ENCODE measurements around the gene CDH24. TPM values are rescaled to one million over a fixed set of nuclear protein-coding genes. Genes with fewer than 3 reads are reported as not detected.
A peak's percentile ranks its signal among the peaks of the same experiment; 100 is the strongest.

The CDH24 gene
- total and polyA plus RNA-seq, 2 of the 13 experiments (the other 11 are each of a cell fraction or from before 2014, with no cell fraction given): 0.69 to 0.99 TPM

DNA sequence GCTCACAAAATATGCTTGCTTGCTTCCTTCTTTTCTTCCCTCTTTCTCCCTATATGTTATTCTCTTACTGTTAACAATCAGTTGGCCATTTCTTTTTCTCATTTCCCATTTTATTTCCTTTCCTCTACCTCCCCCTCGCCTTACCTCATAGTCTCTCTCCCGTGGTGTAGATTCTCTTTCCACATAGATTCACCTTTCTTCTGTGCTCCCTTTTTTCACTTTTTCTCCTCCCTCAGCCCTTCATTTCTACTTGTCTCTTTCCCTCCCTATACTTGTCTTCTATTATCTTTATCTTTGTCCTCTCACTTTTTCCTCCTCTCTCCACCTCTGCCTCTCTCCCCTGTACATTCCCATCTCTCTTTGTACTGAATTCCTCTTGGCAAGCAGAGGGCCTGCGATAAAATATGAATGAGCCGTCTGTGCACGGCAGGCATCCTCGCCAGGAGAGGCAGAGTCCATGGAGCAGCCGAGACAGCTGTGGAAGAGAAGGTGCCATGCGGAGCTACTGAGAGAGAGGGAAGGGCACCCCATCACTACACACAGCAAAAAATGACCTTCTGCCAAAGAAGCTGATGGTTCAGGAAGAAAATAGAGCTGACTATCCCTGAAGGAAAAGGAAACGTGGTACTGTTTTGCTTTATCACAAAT lies 59.5 kb downstream of the CDH24 start:
- in situ Hi-C loops (cut with HindIII; ENCODE audit: extremely low pct_ligation_motif_present, low pct_unique_long_range_greater_than_20kb) (no loop called here), intact Hi-C loops (cut with micrococcal nuclease; ENCODE audit: unreplicated experiment) (no loop called here)
- no peak overlapping the region for H3K4me2 ChIP-seq (ENCODE audit: low read depth, low read length)
- ATAC-seq: no peak
- no peak for FAIRE-seq
- no peaks in the 10 kb centered on the region for H3K9me3 ChIP-seq (ENCODE audit: low read length)
- BruUV-seq (replicated peaks): no TSS peak
- DNase-seq (ENCODE audit: low spot score): no peak
- ChIA-PET POLR2A (interaction anchor here (8.5 kb wide), 2 partner anchors 9 to 14 kb away, joined by 101 to 160 read pairs; partner anchors contain the start of gene AJUBA), CTCF (ENCODE audit: low intra/inter-chr PET ratio, low total read pairs) (interaction anchor here (1.4 kb wide), 1 partner anchor 61 kb away, joined by 3 read pairs; no protein-coding TSS in a partner anchor)
- TF ChIP-seq ZNF552 (CRISPR knock-in tag; IDR thresholded peaks at IDR 0.05; ENCODE audit: borderline replicate concordance): no peak
- peak; percentile 75 for TF ChIP-seq PHB2 (IDR thresholded peaks at IDR 0.05; ENCODE audit: partially characterized antibody)
- TF ChIP-seq FOSL2 (CRISPR knock-in tag; IDR thresholded peaks at IDR 0.05): no peak
- TF ChIP-seq ATF7 (IDR thresholded peaks at IDR 0.05): 0 out of 2 replicates have a peak, but pooled peaks have one; percentile 22
- no peak for TF ChIP-seq ATF7 (CRISPR knock-in tag; IDR thresholded peaks at IDR 0.05)
- TF ChIP-seq HNRNPL (IDR thresholded peaks at IDR 0.05; ENCODE audit: low read depth, low read length): no peak
- TF ChIP-seq ZNF441 (CRISPR knock-in tag; IDR thresholded peaks at IDR 0.05; ENCODE audit: borderline replicate concordance): no peak
- 0 out of 2 replicates have a peak, but pooled peaks have one; percentile 35 for TF ChIP-seq IKZF1 (IDR thresholded peaks at IDR 0.05)
- TF ChIP-seq FOXK2 (IDR thresholded peaks at IDR 0.05): 0 out of 2 replicates have a peak, but pooled peaks have one; percentile 35
- no peak for TF ChIP-seq ZNF790 (CRISPR knock-in tag; IDR thresholded peaks at IDR 0.05; ENCODE audit: borderline replicate concordance)
- TF ChIP-seq TAF1 (CRISPR knock-in tag; IDR thresholded peaks at IDR 0.05): no peak
- 0 out of 2 replicates have a peak, but pooled peaks have one; percentile 45 for TF ChIP-seq NBN (conservative IDR thresholded peaks at IDR 0.05)
- H3K4me1 ChIP-seq (ENCODE audit: insufficient read depth, low read length): peaks cover 5% of the 10 kb centered on the region; the same call in 1 of the 2 replicates
- peaks cover 0 to 3% of the 10 kb centered on the region in 2 experiments; a peak in 1 of 5 replicates for H3K36me3 ChIP-seq (replicated peaks in 1 of 2; ENCODE audit: control insufficient read depth in 1 of 2, insufficient read depth in 2 of 2, low read length in 2 of 2)
- 77% methylated on average over 9 of the region's 9 CpGs for WGBS (ENCODE audit: low lambda C conversion rate)
- H4K20me1 ChIP-seq (ENCODE audit: insufficient read depth, low read length): no peaks in the 10 kb centered on the region
- H3K79me2 ChIP-seq (ENCODE audit: insufficient read depth, low read length): no peaks in the 10 kb centered on the region
- H3K9ac ChIP-seq (ENCODE audit: insufficient read depth, low read depth, low read length): no peak overlapping the region
- no peak overlapping the region for H3K4me3 ChIP-seq (replicated peaks in 1 of 3; ENCODE audit: insufficient read depth in 1 of 3, low read depth in 2 of 3, low read length in 3 of 3)
- no peak overlapping the region for H3K27ac ChIP-seq (ENCODE audit: extremely low read length, insufficient read depth, low read length)
- no peak overlapping the region for H2AFZ ChIP-seq (ENCODE audit: low read length)
- H3K27me3 ChIP-seq (ENCODE audit: control insufficient read depth in 1 of 2, insufficient read depth in 2 of 2, low read length in 2 of 2): no peaks in the 10 kb centered on the region

Other genes starting within 250 kb of the CDH24 start
- gene SLC7A7, start 242.1 kb downstream of the CDH24 start, total RNA-seq (2016; rRNA removed; fragmentation: Illumina TruSeq; extraction: Trizol): 0.07 and 0.13 TPM in 2 replicates
- gene SLC7A7, start 242.1 kb downstream of the CDH24 start, polyA plus RNA-seq (2011; rRNA removed): 0.63 and 1.1 TPM in 2 replicates
- gene MRPL52, start 227.6 kb downstream of the CDH24 start, total RNA-seq (2016; rRNA removed; fragmentation: Illumina TruSeq; extraction: Trizol): 329 and 420 TPM in 2 replicates
- gene MRPL52, start 227.6 kb downstream of the CDH24 start, polyA plus RNA-seq (2011; rRNA removed): 118 and 123 TPM in 2 replicates
- 1.6 and 5.2 TPM in 2 replicates for gene MMP14, start 220.9 kb downstream of the CDH24 start, total RNA-seq (2016; rRNA removed; fragmentation: Illumina TruSeq; extraction: Trizol)
- 9.8 and 11.3 TPM in 2 replicates for gene MMP14, start 220.9 kb downstream of the CDH24 start, polyA plus RNA-seq (2011; rRNA removed)
- 8.6 and 16.9 TPM in 2 replicates for gene LRP10, start 185.8 kb downstream of the CDH24 start, total RNA-seq (2016; rRNA removed; fragmentation: Illumina TruSeq; extraction: Trizol)
- gene LRP10, start 185.8 kb downstream of the CDH24 start, polyA plus RNA-seq (2011; rRNA removed): 45.2 and 80.6 TPM in 2 replicates
- gene REM2, start 174.3 kb downstream of the CDH24 start, total RNA-seq (2016; rRNA removed; fragmentation: Illumina TruSeq; extraction: Trizol): not detected in 2 replicates
- gene REM2, start 174.3 kb downstream of the CDH24 start, polyA plus RNA-seq (2011; rRNA removed): 0.20 and 0.31 TPM in 2 replicates
- gene RBM23, start 138.4 kb downstream of the CDH24 start, total RNA-seq (2016; rRNA removed; fragmentation: Illumina TruSeq; extraction: Trizol): 0.52 and 1.5 TPM in 2 replicates
- 2.1 and 2.9 TPM in 2 replicates for gene RBM23, start 138.4 kb downstream of the CDH24 start, polyA plus RNA-seq (2011; rRNA removed)
- gene PRMT5, start 128.1 kb downstream of the CDH24 start, total RNA-seq (2016; rRNA removed; fragmentation: Illumina TruSeq; extraction: Trizol): 210 and 289 TPM in 2 replicates
- gene PRMT5, start 128.1 kb downstream of the CDH24 start, polyA plus RNA-seq (2011; rRNA removed): 329 and 354 TPM in 2 replicates
- gene HAUS4, start 100.4 kb downstream of the CDH24 start, total RNA-seq (2016; rRNA removed; fragmentation: Illumina TruSeq; extraction: Trizol): 130 and 141 TPM in 2 replicates
- gene HAUS4, start 100.4 kb downstream of the CDH24 start, polyA plus RNA-seq (2011; rRNA removed): 64.7 and 74.4 TPM in 2 replicates
- 109 and 157 TPM in 2 replicates for gene AJUBA, start 75.0 kb downstream of the CDH24 start, total RNA-seq (2016; rRNA removed; fragmentation: Illumina TruSeq; extraction: Trizol)
- gene AJUBA, start 75.0 kb downstream of the CDH24 start, polyA plus RNA-seq (2011; rRNA removed): 241 and 315 TPM in 2 replicates
- 10.8 and 11.4 TPM in 2 replicates for gene C14orf93, start 47.4 kb downstream of the CDH24 start, total RNA-seq (2016; rRNA removed; fragmentation: Illumina TruSeq; extraction: Trizol)
- 19.8 and 22.5 TPM in 2 replicates for gene C14orf93, start 47.4 kb downstream of the CDH24 start, polyA plus RNA-seq (2011; rRNA removed)
- gene PSMB5, start 22.6 kb downstream of the CDH24 start, total RNA-seq (2016; rRNA removed; fragmentation: Illumina TruSeq; extraction: Trizol): 871 and 1,316 TPM in 2 replicates
- 566 and 705 TPM in 2 replicates for gene PSMB5, start 22.6 kb downstream of the CDH24 start, polyA plus RNA-seq (2011; rRNA removed)
- not detected in 2 replicates for gene PSMB11, start 15.3 kb downstream of the CDH24 start, total RNA-seq (2016; rRNA removed; fragmentation: Illumina TruSeq; extraction: Trizol)
- not detected in 2 replicates for gene PSMB11, start 15.3 kb downstream of the CDH24 start, polyA plus RNA-seq (2011; rRNA removed)
- gene ACIN1, start 37.6 kb upstream of the CDH24 start, total RNA-seq (2016; rRNA removed; fragmentation: Illumina TruSeq; extraction: Trizol): 102 and 165 TPM in 2 replicates
- gene ACIN1, start 37.6 kb upstream of the CDH24 start, polyA plus RNA-seq (2011; rRNA removed): 183 and 222 TPM in 2 replicates
- gene C14orf119, start 38.0 kb upstream of the CDH24 start, total RNA-seq (2016; rRNA removed; fragmentation: Illumina TruSeq; extraction: Trizol): 206 and 299 TPM in 2 replicates
- 104 and 117 TPM in 2 replicates for gene C14orf119, start 38.0 kb upstream of the CDH24 start, polyA plus RNA-seq (2011; rRNA removed)
- not detected in 2 replicates for gene CIROP, start 47.5 kb upstream of the CDH24 start, total RNA-seq (2016; rRNA removed; fragmentation: Illumina TruSeq; extraction: Trizol)
- gene CIROP, start 47.5 kb upstream of the CDH24 start, polyA plus RNA-seq (2011; rRNA removed): 0.07 and 0.14 TPM in 2 replicates
- 0.11 TPM in 1 of 2 replicates, not detected in the other for gene CEBPE, start 61.7 kb upstream of the CDH24 start, total RNA-seq (2016; rRNA removed; fragmentation: Illumina TruSeq; extraction: Trizol)
- gene CEBPE, start 61.7 kb upstream of the CDH24 start, polyA plus RNA-seq (2011; rRNA removed): 0.09 and 0.10 TPM in 2 replicates
- gene SLC7A8, start 126.1 kb upstream of the CDH24 start, total RNA-seq (2016; rRNA removed; fragmentation: Illumina TruSeq; extraction: Trizol): not detected in 2 replicates
- 0.03 and 0.25 TPM in 2 replicates for gene SLC7A8, start 126.1 kb upstream of the CDH24 start, polyA plus RNA-seq (2011; rRNA removed)
- not detected in 2 replicates for gene RNF212B, start 180.4 kb upstream of the CDH24 start, total RNA-seq (2016; rRNA removed; fragmentation: Illumina TruSeq; extraction: Trizol)
- gene RNF212B, start 180.4 kb upstream of the CDH24 start, polyA plus RNA-seq (2011; rRNA removed): 0.05 TPM in 1 of 2 replicates, not detected in the other
- 13.6 and 14.5 TPM in 2 replicates for gene HOMEZ, start 228.6 kb upstream of the CDH24 start, total RNA-seq (2016; rRNA removed; fragmentation: Illumina TruSeq; extraction: Trizol)
- 31.8 and 35.0 TPM in 2 replicates for gene HOMEZ, start 228.6 kb upstream of the CDH24 start, polyA plus RNA-seq (2011; rRNA removed)
- 8.3 and 16.5 TPM in 2 replicates for gene PPP1R3E, start 245.3 kb upstream of the CDH24 start, total RNA-seq (2016; rRNA removed; fragmentation: Illumina TruSeq; extraction: Trizol)
- gene PPP1R3E, start 245.3 kb upstream of the CDH24 start, polyA plus RNA-seq (2011; rRNA removed): 22.5 and 26.5 TPM in 2 replicates
- 26.6 and 28.1 TPM in 2 replicates for gene BCL2L2, start 249.3 kb upstream of the CDH24 start, total RNA-seq (2016; rRNA removed; fragmentation: Illumina TruSeq; extraction: Trizol)
- gene BCL2L2, start 249.3 kb upstream of the CDH24 start, polyA plus RNA-seq (2011; rRNA removed): 49.8 and 58.5 TPM in 2 replicates